Measurements from ENCODE around the gene CHMP1B.

DNA sequence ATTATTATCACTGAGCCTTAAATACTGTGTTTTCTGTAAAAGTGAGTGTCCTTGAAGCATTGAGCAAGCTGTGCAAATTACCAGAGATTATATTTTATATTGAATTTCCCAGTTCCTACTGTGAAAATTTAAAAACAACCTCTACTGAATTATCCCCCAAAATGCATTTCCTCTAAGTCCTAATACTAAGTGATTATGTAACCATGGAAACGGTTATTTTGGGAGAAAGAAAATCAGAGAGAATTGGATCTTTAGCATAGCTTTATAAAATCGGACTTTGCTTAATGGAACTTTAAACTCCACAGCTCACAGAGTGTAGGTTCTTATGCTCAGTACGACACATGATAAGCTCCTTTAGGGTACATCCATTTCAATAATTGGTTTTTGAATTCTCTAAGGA lies 19.3 kb upstream of the CHMP1B start:
- TF ChIP-seq CTCF (IDR thresholded peaks at IDR 0.05) (no peak), ZFX (IDR thresholded peaks at IDR 0.05; ENCODE audit: borderline replicate concordance) (no peak)
